Stimulated activated CD4-positive, alpha-beta T cell treated with anti-CD3 and anti-CD28 coated beads, Interleukin-12 subunit alpha, Interleukin-12 subunit beta, amount 100 ng/mL, for 24 hours (primary cell): ENCODE measurements around the gene FMNL2.

Source experiments
- DNase-seq, 2 experiments: peaks; one replicate each; pipeline ENCODE4 v3.0.0-alpha.2; 2020; ENCODE audit warnings: low read depth in 2 of 2

The FMNL2 gene

GRCh38 chr2:152402780-152403759 is 68.1 kb downstream of the FMNL2 start:
- DNase-seq = no peak

- no peak for DNase-seq
These were observed 70.5 kb downstream of the FMNL2 start for GRCh38 chr2:152405206-152406118.

GRCh38 chr2:152406119-152406835 is 71.3 kb downstream of the FMNL2 start:
- no peak for DNase-seq

GRCh38 chr2:152406836-152407161 is 71.8 kb downstream of the FMNL2 start:
- no peak for DNase-seq

- peak in 1 of 2 experiments; percentile 4 for DNase-seq
These were observed 72.3 kb downstream of the FMNL2 start for GRCh38 chr2:152407204-152407721.

- DNase-seq = no peak
These were observed 72.8 kb downstream of the FMNL2 start for GRCh38 chr2:152407806-152408205.

GRCh38 chr2:152408254-152408653 is 73.3 kb downstream of the FMNL2 start:
- no peak for DNase-seq

GRCh38 chr2:152409386-152410164 is 74.6 kb downstream of the FMNL2 start:
- DNase-seq = no peak

- DNase-seq = no peak
These were observed 75.2 kb downstream of the FMNL2 start for GRCh38 chr2:152410165-152410597.

- no peak for DNase-seq
These were observed 76.2 kb downstream of the FMNL2 start for GRCh38 chr2:152411154-152411553.

- DNase-seq = no peak
These were observed 78.5 kb downstream of the FMNL2 start for GRCh38 chr2:152413228-152414030.

- DNase-seq = peak; percentile 2 to 6
These were observed 80.3 kb downstream of the FMNL2 start for GRCh38 chr2:152415231-152415642.

- DNase-seq = no peak
These were observed 80.8 kb downstream of the FMNL2 start for GRCh38 chr2:152415796-152416195.

GRCh38 chr2:152418688-152419087 is 83.7 kb downstream of the FMNL2 start:
- DNase-seq = no peak

- no peak for DNase-seq
These were observed 85.0 kb downstream of the FMNL2 start for GRCh38 chr2:152419944-152420343.

GRCh38 chr2:152420363-152420762 is 85.4 kb downstream of the FMNL2 start:
- no peak for DNase-seq

GRCh38 chr2:152420936-152421335 is 86.0 kb downstream of the FMNL2 start:
- no peak for DNase-seq

GRCh38 chr2:152421521-152422370 is 86.8 kb downstream of the FMNL2 start:
- DNase-seq = no peak

- no peak for DNase-seq
These were observed 88.7 kb downstream of the FMNL2 start for GRCh38 chr2:152423684-152424083.
